ENCODE results near the gene DGKI. TPM values are rescaled to one million over a fixed set of nuclear protein-coding genes. Genes with fewer than 3 reads are reported as not detected.

Gene DGKI
- polyA plus RNA-seq, 2 of the 4 experiments (the other 2 are of a cell fraction) = 0.05 to 0.08 TPM

- Histone ChIP-seq H3K27ac (no peak overlapping the region), H3K4me3 (no peak overlapping the region), H3K4me1 (no peaks in the 10 kb centered on the region), H3K4me2 (no peak overlapping the region), H3K9me3 (no peaks in the 10 kb centered on the region)
- no peak for FAIRE-seq
- DNase-seq (ENCODE audit: low read depth in 1 of 2, low spot score in 1 of 2) = no peak
- ChIA-PET CTCF (no interaction called here), POLR2A (no interaction called here)
- no peak for ATAC-seq
- WGBS (ENCODE audit: missing lambda C conversion rate) = 7% methylated on average over 5 of the region's 5 CpGs
- TF ChIP-seq ZNF302 (CRISPR knock-in tag; IDR thresholded peaks at IDR 0.05) = no peak
- no peak for TF ChIP-seq EHMT2 (IDR thresholded peaks at IDR 0.05; ENCODE audit: low read depth)
- TF ChIP-seq NFE2L2 (conservative IDR thresholded peaks at IDR 0.05; ENCODE audit: low read length) = no peak
Measured at GRCh38 chr7:137731436-137731835, 115.3 kb downstream of the DGKI start.

- 0% methylated on average over 1 of the region's 1 CpG for WGBS (ENCODE audit: missing lambda C conversion rate)
- POLR2A ChIA-PET = no interaction called here
- TF ChIP-seq BHLHE40 (IDR thresholded peaks at IDR 0.05; ENCODE audit: low read depth, low read length) = no peak
- no peak for TF ChIP-seq POLR2A (IDR thresholded peaks at IDR 0.05; ENCODE audit: low read length)
- no peak for TF ChIP-seq EHMT2 (IDR thresholded peaks at IDR 0.05; ENCODE audit: low read depth)
- no peak for TF ChIP-seq JUN (IDR thresholded peaks at IDR 0.05)
- TF ChIP-seq NFE2L2 (conservative IDR thresholded peaks at IDR 0.05; ENCODE audit: low read length) = no peak
- no peak for TF ChIP-seq HOXB5 (CRISPR knock-in tag; IDR thresholded peaks at IDR 0.05)
- no peak for TF ChIP-seq MAZ (IDR thresholded peaks at IDR 0.05; ENCODE audit: borderline replicate concordance, low read depth, low read length)
- TF ChIP-seq, protein P1, sequence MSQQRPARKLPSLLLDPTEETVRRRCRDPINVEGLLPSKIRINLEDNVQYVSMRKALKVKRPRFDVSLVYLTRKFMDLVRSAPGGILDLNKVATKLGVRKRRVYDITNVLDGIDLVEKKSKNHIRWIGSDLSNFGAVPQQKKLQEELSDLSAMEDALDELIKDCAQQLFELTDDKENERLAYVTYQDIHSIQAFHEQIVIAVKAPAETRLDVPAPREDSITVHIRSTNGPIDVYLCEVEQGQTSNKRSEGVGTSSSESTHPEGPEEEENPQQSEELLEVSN (IDR thresholded peaks at IDR 0.05; ENCODE audit: borderline replicate concordance, low read depth) = no peak
- TF ChIP-seq ZFP36 (IDR thresholded peaks at IDR 0.05; ENCODE audit: borderline replicate concordance, partially characterized antibody) = no peak
- TF ChIP-seq FOXS1 (CRISPR knock-in tag; IDR thresholded peaks at IDR 0.05) = no peak
- no peak for TF ChIP-seq SMC3 (IDR thresholded peaks at IDR 0.05)
- TF ChIP-seq MAFK (IDR thresholded peaks at IDR 0.05; ENCODE audit: partially characterized antibody) = no peak
- TF ChIP-seq, protein P2, sequence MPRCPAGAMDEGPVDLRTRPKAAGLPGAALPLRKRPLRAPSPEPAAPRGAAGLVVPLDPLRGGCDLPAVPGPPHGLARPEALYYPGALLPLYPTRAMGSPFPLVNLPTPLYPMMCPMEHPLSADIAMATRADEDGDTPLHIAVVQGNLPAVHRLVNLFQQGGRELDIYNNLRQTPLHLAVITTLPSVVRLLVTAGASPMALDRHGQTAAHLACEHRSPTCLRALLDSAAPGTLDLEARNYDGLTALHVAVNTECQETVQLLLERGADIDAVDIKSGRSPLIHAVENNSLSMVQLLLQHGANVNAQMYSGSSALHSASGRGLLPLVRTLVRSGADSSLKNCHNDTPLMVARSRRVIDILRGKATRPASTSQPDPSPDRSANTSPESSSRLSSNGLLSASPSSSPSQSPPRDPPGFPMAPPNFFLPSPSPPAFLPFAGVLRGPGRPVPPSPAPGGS (IDR thresholded peaks at IDR 0.05) = no peak
- TF ChIP-seq RAD21 (conservative IDR thresholded peaks at IDR 0.05 in 1 of 2, IDR thresholded peaks at IDR 0.05 in 1 of 2) = no peak
- TF ChIP-seq ZSCAN20 (CRISPR knock-in tag; IDR thresholded peaks at IDR 0.05) = no peak
- TF ChIP-seq NPAS2 (CRISPR knock-in tag; IDR thresholded peaks at IDR 0.05; ENCODE audit: borderline replicate concordance) = no peak
- no peak for TF ChIP-seq NR3C1 (IDR thresholded peaks at IDR 0.05)
- no peak for TF ChIP-seq JUNB (IDR thresholded peaks at IDR 0.05)
Measured at GRCh38 chr7:137728426-137728825, 118.3 kb downstream of the DGKI start.

GRCh38 chr7:137727413-137727812 is 119.4 kb downstream of the DGKI start:
- DNase-seq (ENCODE audit: low read depth in 1 of 2, low spot score in 1 of 2) (no peak), FAIRE-seq (no peak), ATAC-seq (no peak)
- no peak overlapping the region for H3K4me2 ChIP-seq
- no peaks in the 10 kb centered on the region for H3K4me1 ChIP-seq
- WGBS (ENCODE audit: missing lambda C conversion rate) = 5% methylated on average over 2 of the region's 2 CpGs
- H3K27ac ChIP-seq = no peak overlapping the region
- ChIA-PET CTCF (interaction anchor here (1.0 kb wide), 1 partner anchor 11 kb away, joined by 3 read pairs; no protein-coding TSS in a partner anchor), POLR2A (no interaction called here)
- no peak for TF ChIP-seq SREBF2 (IDR thresholded peaks at IDR 0.05)
- TF ChIP-seq TFCP2L1 (CRISPR knock-in tag; IDR thresholded peaks at IDR 0.05) = no peak
- no peak for TF ChIP-seq RNF2 (IDR thresholded peaks at IDR 0.05; ENCODE audit: borderline replicate concordance, low read depth)
- no peak for TF ChIP-seq KDM5A (IDR thresholded peaks at IDR 0.05)
- TF ChIP-seq JUN (IDR thresholded peaks at IDR 0.05) = no peak
- TF ChIP-seq HEYL (CRISPR knock-in tag; IDR thresholded peaks at IDR 0.05) = no peak
- TF ChIP-seq USF2 (IDR thresholded peaks at IDR 0.05) = no peak
- TF ChIP-seq HOXA7 (CRISPR knock-in tag; IDR thresholded peaks at IDR 0.05) = no peak
- TF ChIP-seq SMC3 (IDR thresholded peaks at IDR 0.05) = no peak
- TF ChIP-seq ZSCAN20 (CRISPR knock-in tag; IDR thresholded peaks at IDR 0.05) = no peak
- TF ChIP-seq CBX2 (IDR thresholded peaks at IDR 0.05; ENCODE audit: borderline replicate concordance, low read depth) = no peak
- H3K9me3 ChIP-seq = no peaks in the 10 kb centered on the region
- H3K4me3 ChIP-seq = no peak overlapping the region

More at GRCh38 chr7:137728426-137728825, 118.3 kb downstream of the DGKI start:
- no peak for DNase-seq (ENCODE audit: low read depth in 1 of 2, low spot score in 1 of 2)
- Histone ChIP-seq H3K27ac (no peak overlapping the region), H3K9me3 (no peaks in the 10 kb centered on the region), H3K4me3 (no peak overlapping the region), H3K4me1 (no peaks in the 10 kb centered on the region), H3K4me2 (no peak overlapping the region)
- ATAC-seq = no peak
- CTCF ChIA-PET = interaction anchor here (0.6 to 0.7 kb wide), 2 partner anchors 280 to 1718 kb away, joined by 3 read pairs; no protein-coding TSS in a partner anchor
- FAIRE-seq = no peak
